Right cardiac atrium (tissue), 5 donors: ENCODE measurements around the gene GORASP1. TPM values are rescaled to one million over a fixed set of nuclear protein-coding genes. Genes with fewer than 3 reads are reported as not detected.

Source experiments
- ATAC-seq, 2 donors: fragments of 200-7000 bp; cut with Tn5 transposase; one replicate each; pipeline versions ENCODE4 v1.8.0 to v1.9.1; 2020; ENCODE audit warnings: moderate library complexity in 2 of 2, mild to moderate bottlenecking in 1 of 2
- DNase-seq, 3 donors: peaks; one replicate each; pipeline ENCODE4 v3.0.0-alpha.2; 2020
- H3K27ac ChIP-seq: one replicate; pipeline ENCODE4 v1.5.1; 2013; ENCODE audit warnings: mild to moderate bottlenecking, low read length, control low read depth, moderate library complexity
- H3K27me3 ChIP-seq: one replicate; pipeline ENCODE4 v1.6.1; 2013; ENCODE audit not compliant: control insufficient read depth, insufficient read depth
- H3K4me1 ChIP-seq: one replicate; pipeline ENCODE4 v1.6.1; 2013; ENCODE audit warnings: low read length; ENCODE audit not compliant: control insufficient read depth, insufficient read depth
- H3K4me3 ChIP-seq: one replicate; pipeline ENCODE4 v1.5.1; 2013; ENCODE audit warnings: low read length, control low read depth
- H3K9me3 ChIP-seq: one replicate; pipeline ENCODE4 v1.6.1; 2013; ENCODE audit warnings: low read length; ENCODE audit not compliant: control insufficient read depth
- WGBS: extraction: QIAGEN DNeasy Blood & Tissue Kit; methylation state at CpG from one replicate; pipeline ENCODE4 v1.1.7; 2013; 5-methylcytosine and 5-hydroxymethylcytosine counted together
- intact Hi-C, 4 donors: fragments of 100-400 bp; cut with DNase I; formaldehyde crosslinking; loops; one replicate each; pipeline versions ENCODE4 v1.11.0 to v1.14.0; 2022 to 2023
- polyA plus RNA-seq: library from polyadenylated mRNA; stranded (reverse); fragments of 200-250 nt; gene quantifications from one replicate; pipeline ENCODE4 v1.2.3, GENCODE V29; 2013
- total RNA-seq, 4 donors: library from RNA; stranded (reverse); fragmentation: NEBNext Ultra II Directional; extraction: Animal tissue kit (Norgen Biotek cat#: 25700); gene quantifications; one replicate each; pipeline ENCODE4 v1.2.1, GENCODE V29; 2021
- donor health status: healthy with polysubstance abuse.
- donor health status: DM: no; HTN: yes; CAD: no.
- donor health status: DM: no; HTN: no; CAD: no.
- donor health status: DM: no; HTN: yes; CAD: no; lungs with severe emphysema.
- donor health status: DM: yes; HTN: yes; CAD: no.

Gene GORASP1
- total and polyA plus RNA-seq, 5 donors = 26.3 to 53.4 (median 46.4) TPM

- DNase-seq = no peak
- ATAC-seq = no peak
- H3K4me3 ChIP-seq = no peak overlapping the region
- intact Hi-C loops = loop anchor here in 1 of 4 donors (5.0 kb wide), 1 partner anchor 50 kb away; no protein-coding TSS in a partner anchor
- H3K27me3 ChIP-seq = no peaks in the 10 kb centered on the region
- peaks cover 17% of the 10 kb centered on the region for H3K4me1 ChIP-seq
- no peak overlapping the region for H3K27ac ChIP-seq
- H3K9me3 ChIP-seq = no peaks in the 10 kb centered on the region
- 83% methylated on average over 11 of the region's 11 CpGs for WGBS
These were observed 25.0 kb upstream of the GORASP1 start for GRCh38 chr3:39132096-39133092.

GRCh38 chr3:39130693-39131265 is 23.4 kb upstream of the GORASP1 start:
- Histone ChIP-seq H3K4me1 (peaks cover 14% of the 10 kb centered on the region), H3K4me3 (no peak overlapping the region), H3K27ac (no peak overlapping the region), H3K27me3 (no peaks in the 10 kb centered on the region), H3K9me3 (no peaks in the 10 kb centered on the region)
- ATAC-seq (no peak), DNase-seq (no peak)
- intact Hi-C loops = loop anchor here in 1 of 4 donors (5.0 kb wide), 1 partner anchor 52 kb away; no protein-coding TSS in a partner anchor
- 82% methylated on average over 3 of the region's 3 CpGs for WGBS

GRCh38 chr3:39130026-39130425 is 22.6 kb upstream of the GORASP1 start:
- Histone ChIP-seq H3K4me3 (no peak overlapping the region), H3K4me1 (peaks cover 10% of the 10 kb centered on the region), H3K27me3 (no peaks in the 10 kb centered on the region), H3K9me3 (no peaks in the 10 kb centered on the region), H3K27ac (no peak overlapping the region)
- intact Hi-C loops = loop anchor here in 1 of 4 donors (5.0 kb wide), 1 partner anchor 52 kb away; no protein-coding TSS in a partner anchor
- 94% methylated on average over 6 of the region's 6 CpGs for WGBS
- DNase-seq (no peak), ATAC-seq (no peak)

- WGBS = 98% methylated on average over 7 of the region's 7 CpGs
- H3K27me3 ChIP-seq = no peaks in the 10 kb centered on the region
- H3K27ac ChIP-seq = no peak overlapping the region
- ATAC-seq (no peak), DNase-seq (no peak)
- H3K9me3 ChIP-seq = no peaks in the 10 kb centered on the region
- intact Hi-C loops = loop anchor here in 2 of 4 donors (5.0 to 10.0 kb wide), 2 partner anchors 56 to 158 kb away; no protein-coding TSS in a partner anchor
- H3K4me1 ChIP-seq = peaks cover 5% of the 10 kb centered on the region
- H3K4me3 ChIP-seq = no peak overlapping the region
These were observed 21.5 kb upstream of the GORASP1 start for GRCh38 chr3:39128951-39129350.

- H3K27me3 ChIP-seq = no peaks in the 10 kb centered on the region
- 23% methylated on average over 1 of the region's 1 CpG for WGBS
- ATAC-seq (no peak), DNase-seq (no peak)
- H3K4me1 ChIP-seq = no peaks in the 10 kb centered on the region
- no peak overlapping the region for H3K4me3 ChIP-seq
- intact Hi-C loops = loop anchor here (2.0 to 10.0 kb wide), 3 partner anchors 57 to 161 kb away; no protein-coding TSS in a partner anchor
- H3K27ac ChIP-seq = no peak overlapping the region
- H3K9me3 ChIP-seq = no peaks in the 10 kb centered on the region
These were observed 20.5 kb upstream of the GORASP1 start for GRCh38 chr3:39127908-39128304.

- WGBS = 84% methylated on average over 7 of the region's 7 CpGs
- Histone ChIP-seq H3K9me3 (no peaks in the 10 kb centered on the region), H3K27ac (no peak overlapping the region), H3K4me1 (no peaks in the 10 kb centered on the region), H3K4me3 (no peak overlapping the region), H3K27me3 (no peaks in the 10 kb centered on the region)
- ATAC-seq (no peak), DNase-seq (no peak)
- intact Hi-C loops = loop anchor here (2.0 to 10.0 kb wide), 3 partner anchors 57 to 161 kb away; no protein-coding TSS in a partner anchor
These were observed 20.0 kb upstream of the GORASP1 start for GRCh38 chr3:39127269-39127907.

- H3K27ac ChIP-seq = no peak overlapping the region
These were observed 19.2 kb upstream of the GORASP1 start for GRCh38 chr3:39126532-39127071.

GRCh38 chr3:39125841-39126500 is 18.5 kb upstream of the GORASP1 start:
- H3K27me3 ChIP-seq = no peaks in the 10 kb centered on the region
- H3K4me1 ChIP-seq = no peaks in the 10 kb centered on the region
- intact Hi-C loops = loop anchor here (2.0 to 10.0 kb wide), 3 partner anchors 59 to 163 kb away; no protein-coding TSS in a partner anchor
- DNase-seq (no peak), ATAC-seq (peak in 1 of 2 donors; percentile 4)
- H3K9me3 ChIP-seq = no peaks in the 10 kb centered on the region
- H3K27ac ChIP-seq = no peak overlapping the region
- WGBS = 72% methylated on average over 12 of the region's 12 CpGs
- H3K4me3 ChIP-seq = no peak overlapping the region

More at GRCh38 chr3:39126532-39127071, 19.2 kb upstream of the GORASP1 start:
- no peak overlapping the region for H3K4me3 ChIP-seq
- intact Hi-C loops = loop anchor here (2.0 to 10.0 kb wide), 3 partner anchors 58 to 162 kb away; no protein-coding TSS in a partner anchor
- DNase-seq (peak in 2 of 3 donors; percentile 75 to 81), ATAC-seq (peak; percentile 70 to 84)
- no peaks in the 10 kb centered on the region for H3K4me1 ChIP-seq
- H3K9me3 ChIP-seq = no peaks in the 10 kb centered on the region
- no peaks in the 10 kb centered on the region for H3K27me3 ChIP-seq
- WGBS = 47% methylated on average over 6 of the region's 6 CpGs

GRCh38 chr3:39124876-39125840 is 17.7 kb upstream of the GORASP1 start:
- Histone ChIP-seq H3K9me3 (no peaks in the 10 kb centered on the region), H3K4me1 (no peaks in the 10 kb centered on the region), H3K27ac (no peak overlapping the region), H3K4me3 (no peak overlapping the region), H3K27me3 (no peaks in the 10 kb centered on the region)
- no peak for DNase-seq
- ATAC-seq = peak; percentile 30 to 42
- WGBS = 60% methylated on average over 5 of the region's 5 CpGs
- intact Hi-C loops = loop anchor here in 2 of 4 donors (5.0 to 10.0 kb wide), 2 partner anchors 60 to 162 kb away; no protein-coding TSS in a partner anchor
